PC-9 (cell line): ENCODE measurements around the gene SLC9A3. TPM values are rescaled to one million over a fixed set of nuclear protein-coding genes. Genes with fewer than 3 reads are reported as not detected.

Experiments
- BruUV-seq: library from RNA; stranded (reverse); fragments of 400-500 nt; replicated peaks from 2 replicates; lab custom pipeline; 2021; lab: Mats Ljungman, UMichigan
- CTCF ChIA-PET: fragments of 300-600 bp; sonication (Branson Sonifier 250); formaldehyde crosslinking; loops from one replicate; lab custom pipeline; 2022; ENCODE audit warnings: antibody characterized with exemption; lab: Charles Lee
- POLR2A ChIA-PET: fragments of 300-600 bp; sonication (Branson Sonifier 250); formaldehyde crosslinking; loops from one replicate; lab custom pipeline; 2022; ENCODE audit warnings: antibody characterized with exemption; ENCODE audit not compliant: unreplicated experiment; lab: Charles Lee
- DNase-seq, 2 experiments: peaks; one replicate each; pipeline versions ENCODE4 v3.0.0 to v3.0.0-alpha.2; 2015 to 2022; ENCODE audit warnings: mixed read lengths in 1 of 2
- H2AFZ ChIP-seq: fragments of 200-600 bp; sonication (generic); 2 replicates; pipeline ENCODE4 v1.8.1; 2017; ENCODE audit warnings: antibody characterized with exemption
- H3F3A ChIP-seq: fragments of 200-600 bp; sonication (generic); 2 replicates; pipeline ENCODE4 v1.8.1; 2017; ENCODE audit warnings: antibody characterized with exemption, mild to moderate bottlenecking, low read depth; ENCODE audit not compliant: insufficient read depth
- H3K27ac ChIP-seq: fragments of 200-600 bp; sonication (generic); 2 replicates; pipeline ENCODE4 v1.6.1; 2016; ENCODE audit warnings: mixed run types
- H3K27me3 ChIP-seq: fragments of 200-600 bp; sonication (generic); 2 replicates; pipeline ENCODE4 v1.6.1; 2016; ENCODE audit warnings: low read depth, mixed run types; ENCODE audit not compliant: insufficient read depth
- H3K36me3 ChIP-seq: fragments of 200-600 bp; sonication (generic); 2 replicates; pipeline ENCODE4 v1.6.1; 2016; ENCODE audit warnings: low read depth, mixed run types
- H3K4me1 ChIP-seq: fragments of 200-600 bp; sonication (generic); replicated peaks from 2 replicates; pipeline ENCODE4 v1.6.1; 2016; ENCODE audit warnings: mixed run types; ENCODE audit not compliant: insufficient read depth
- H3K4me2 ChIP-seq: fragments of 200-600 bp; sonication (generic); 2 replicates; pipeline ENCODE4 v1.6.1; 2017; ENCODE audit warnings: mixed run types
- H3K4me3 ChIP-seq: fragments of 200-600 bp; sonication (generic); 2 replicates; pipeline ENCODE4 v1.6.1; 2016; ENCODE audit warnings: mixed run types
- H3K79me2 ChIP-seq: fragments of 200-600 bp; sonication (generic); 2 replicates; pipeline ENCODE4 v1.6.1; 2017; ENCODE audit warnings: low read depth, mixed run types
- H3K9me2 ChIP-seq: fragments of 200-600 bp; sonication (generic); 2 replicates; pipeline ENCODE4 v1.8.1; 2017; ENCODE audit warnings: mild to moderate bottlenecking; ENCODE audit not compliant: insufficient read depth
- H3K9me3 ChIP-seq: fragments of 200-600 bp; sonication (generic); 2 replicates; pipeline ENCODE4 v1.8.1; 2016; ENCODE audit warnings: low read depth; ENCODE audit not compliant: insufficient read depth
- H4K20me1 ChIP-seq: fragments of 200-600 bp; sonication (generic); 2 replicates; pipeline ENCODE4 v1.8.1; 2017; ENCODE audit not compliant: insufficient read depth
- CTCF ChIP-seq: fragments of 200-600 bp; sonication (generic); conservative IDR thresholded peaks from 2 replicates; pipeline ENCODE4 v1.6.1; 2017; ENCODE audit warnings: mixed run types, antibody characterized with exemption, mild to moderate bottlenecking, moderate library complexity
- EZH2 ChIP-seq: fragments of 200-600 bp; sonication (generic); IDR thresholded peaks from 2 replicates; pipeline ENCODE4 v1.8.0; 2017; ENCODE audit warnings: antibody characterized with exemption, low read depth
- intact Hi-C: fragments of 100-400 bp; cut with micrococcal nuclease; formaldehyde crosslinking; loops from one replicate; pipeline ENCODE4 v1.10.0; 2022; ENCODE audit not compliant: unreplicated experiment
- total RNA-seq: library from RNA; stranded (reverse); gene quantifications from 2 replicates; pipeline ENCODE4 v1.2.3, GENCODE V29; 2021

SLC9A3 gene
- total RNA-seq, 1 experiment from 2014 or later, result 5.6 TPM

- intact Hi-C loops, result loop anchor here (5.0 kb wide), 1 partner anchor 201 kb away; no protein-coding TSS in a partner anchor
- no peaks in the 10 kb centered on the region for H3K36me3 ChIP-seq
- peaks cover 19% of the 10 kb centered on the region for H3K4me1 ChIP-seq
- peaks cover 23% of the 10 kb centered on the region for H3K79me2 ChIP-seq
- no peak overlapping the region for H3K27ac ChIP-seq
- H3K9me2 ChIP-seq, result no peaks in the 10 kb centered on the region
- BruUV-seq, result no TSS peak
- CTCF ChIA-PET, result interaction anchor here (0.6 kb wide), 1 partner anchor 25 kb away, joined by 12 read pairs; no protein-coding TSS in a partner anchor
- POLR2A ChIA-PET, result interaction anchor here (0.6 kb wide), 1 partner anchor 200 kb away, joined by 8 read pairs; no protein-coding TSS in a partner anchor
- no peaks in the 10 kb centered on the region for H3K27me3 ChIP-seq
- H3K4me3 ChIP-seq, result peak overlapping the region; percentile 67
- H3K4me2 ChIP-seq, result peak overlapping the region; percentile 90
- no peak for DNase-seq
- no peaks in the 10 kb centered on the region for H3K9me3 ChIP-seq
- H2AFZ ChIP-seq, result no peak overlapping the region
- H3F3A ChIP-seq, result peaks cover 6% of the 10 kb centered on the region
- peaks cover 21% of the 10 kb centered on the region for H4K20me1 ChIP-seq
- TF ChIP-seq EZH2, result no peak
- TF ChIP-seq CTCF, result no peak
Observed at GRCh38 chr5:470961-471749, 53.1 kb downstream of the SLC9A3 start.

GRCh38 chr5:469752-470483, 54.3 kb downstream of the SLC9A3 start:
- Histone ChIP-seq H4K20me1 (peaks cover 14% of the 10 kb centered on the region), H3K27me3 (no peaks in the 10 kb centered on the region), H3K79me2 (peaks cover 23% of the 10 kb centered on the region), H3K4me1 (peaks cover 19% of the 10 kb centered on the region), H3K4me3 (no peak overlapping the region), H2AFZ (no peak overlapping the region), H3K9me2 (no peaks in the 10 kb centered on the region), H3K36me3 (no peaks in the 10 kb centered on the region), H3K9me3 (no peaks in the 10 kb centered on the region), H3F3A (peaks cover 6% of the 10 kb centered on the region), H3K4me2 (no peak overlapping the region), H3K27ac (no peak overlapping the region)
- TF ChIP-seq CTCF (no peak), EZH2 (no peak)
- POLR2A ChIA-PET, result no interaction called here
- BruUV-seq, result no TSS peak
- intact Hi-C loops, result loop anchor here (5.0 kb wide), 1 partner anchor 202 kb away; no protein-coding TSS in a partner anchor
- CTCF ChIA-PET, result interaction anchor here (0.6 to 1.4 kb wide), 2 partner anchors 24 to 144 kb away, joined by 3 read pairs; no protein-coding TSS in a partner anchor
- DNase-seq, result no peak

- Histone ChIP-seq H3K4me3 (no peak overlapping the region), H3K27me3 (no peaks in the 10 kb centered on the region), H3K4me2 (no peak overlapping the region), H3K27ac (no peak overlapping the region), H3K9me2 (no peaks in the 10 kb centered on the region), H3F3A (peaks cover 9% of the 10 kb centered on the region), H2AFZ (no peak overlapping the region), H3K4me1 (peaks cover 16% of the 10 kb centered on the region), H3K9me3 (no peaks in the 10 kb centered on the region), H3K79me2 (peaks cover 23% of the 10 kb centered on the region), H3K36me3 (0 out of 2 replicates have a peak, but pooled peaks cover 10% of the 10 kb centered on the region), H4K20me1 (peaks cover 12% of the 10 kb centered on the region)
- intact Hi-C loops, result no loop called here
- DNase-seq, result no peak
- POLR2A ChIA-PET, result no interaction called here
- TF ChIP-seq EZH2 (no peak), CTCF (no peak)
- CTCF ChIA-PET, result no interaction called here
- BruUV-seq, result no TSS peak
Observed at GRCh38 chr5:468401-468800, 55.8 kb downstream of the SLC9A3 start.
